AG08395 (cell line): Measurements from ENCODE around the gene ZNF536.

Source experiments
- DNase-seq: peaks from one replicate; pipeline ENCODE4 v3.0.0; 2012; ENCODE audit warnings: mixed read lengths, low spot score

ZNF536 gene

GRCh38 chr19:30371960-30372824 is at the start of gene ZNF536:
ZNF536 (plus strand) TSS chr19:30372384; CDS start chr19:30443563, 71,179 bp downstream.
- DNase-seq = no peak

DNA sequence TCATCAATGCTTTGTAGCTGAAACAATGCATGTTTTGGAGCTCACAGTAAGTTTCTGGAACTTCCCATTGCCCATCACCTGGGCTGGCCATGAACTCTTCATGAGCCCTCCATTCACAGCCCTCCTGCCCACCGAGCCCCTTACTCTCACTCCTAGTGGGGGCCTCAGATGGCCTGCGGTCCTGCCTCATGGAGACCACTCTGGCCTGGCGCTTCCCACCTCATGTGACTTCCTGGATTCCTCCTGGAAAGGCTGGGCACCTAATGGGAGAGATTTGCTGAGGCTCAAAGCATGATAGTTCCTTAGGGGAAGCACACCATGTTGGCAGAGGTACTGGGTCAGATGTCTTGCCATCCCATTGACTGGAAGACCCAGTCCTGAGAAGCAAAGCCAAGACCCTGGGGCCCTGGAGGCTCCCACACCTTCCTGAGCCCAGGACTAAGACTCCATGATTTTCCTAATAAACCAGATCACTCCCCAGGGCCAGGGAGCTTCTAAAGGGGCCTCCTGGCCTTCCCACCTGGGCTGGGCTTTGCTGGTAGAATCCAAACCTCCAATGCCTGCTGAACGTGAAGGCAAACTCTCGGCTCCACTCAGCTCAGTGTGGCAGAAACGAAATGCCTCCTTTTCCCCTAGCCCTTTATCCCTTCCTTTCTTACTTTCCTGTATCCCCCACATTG is 49.4 kb upstream of the ZNF536 start:
- no peak for DNase-seq

GRCh38 chr19:30323904-30324303 is 48.3 kb upstream of the ZNF536 start:
- DNase-seq = no peak

DNA sequence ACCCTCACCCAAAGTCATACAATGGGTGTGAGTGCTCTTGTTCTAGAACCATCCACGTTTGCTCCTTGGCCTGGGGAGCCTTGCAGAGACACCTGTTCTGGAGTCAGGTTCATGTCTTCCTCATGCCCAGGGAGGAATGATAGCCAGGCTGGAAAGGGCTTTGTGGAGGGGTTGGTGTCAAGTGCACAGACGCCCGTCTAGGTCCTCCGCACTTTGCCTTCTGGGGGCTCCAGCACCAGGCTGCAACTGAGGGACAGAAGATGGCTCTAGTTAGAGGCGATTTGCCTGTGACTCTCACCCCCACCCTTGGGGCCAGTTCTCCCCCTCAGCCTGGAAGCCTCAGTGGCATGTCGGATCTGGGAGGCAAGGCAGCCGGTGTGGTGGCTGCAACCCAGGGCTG is 47.2 kb upstream of the ZNF536 start:
- no peak for DNase-seq

DNA sequence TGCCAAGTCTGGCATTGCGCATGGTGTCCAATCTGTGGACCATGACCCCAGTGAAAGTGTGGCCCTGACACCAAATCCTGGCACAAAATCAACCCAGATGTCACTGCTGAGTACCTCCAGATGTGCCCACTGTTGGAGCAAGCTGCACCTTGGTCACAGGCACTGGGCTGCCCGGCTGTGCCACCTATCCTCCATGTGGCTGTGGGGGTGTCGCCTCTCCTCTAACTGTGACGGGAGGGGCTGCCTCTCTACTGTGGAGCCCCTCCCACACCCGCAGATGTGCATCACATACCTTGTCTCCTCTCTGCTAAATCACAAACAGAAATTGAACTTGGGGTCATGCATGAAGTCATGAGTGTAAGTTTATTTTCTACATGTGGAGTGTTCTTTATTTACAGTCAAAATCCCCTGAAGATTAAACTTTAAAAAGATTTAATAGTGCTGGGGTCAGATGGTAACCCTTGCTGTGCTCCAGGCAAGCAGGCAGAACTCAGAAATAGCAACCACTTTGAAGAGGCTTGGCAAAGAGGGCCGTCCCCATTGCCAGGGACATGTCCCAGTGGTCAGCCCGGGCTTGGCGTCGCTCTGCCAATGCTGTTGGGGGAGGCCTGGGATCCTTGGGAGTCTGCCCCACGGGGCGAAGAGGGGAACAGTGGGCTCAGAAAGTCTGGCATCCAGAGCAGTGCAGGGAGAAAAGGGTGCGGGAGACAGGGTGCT is 46.4 kb upstream of the ZNF536 start:
- no peak for DNase-seq

- DNase-seq = no peak
Observed at GRCh38 chr19:30326393-30326710, 45.8 kb upstream of the ZNF536 start.

GRCh38 chr19:30327331-30327730 is 44.9 kb upstream of the ZNF536 start:
- DNase-seq = no peak

DNA sequence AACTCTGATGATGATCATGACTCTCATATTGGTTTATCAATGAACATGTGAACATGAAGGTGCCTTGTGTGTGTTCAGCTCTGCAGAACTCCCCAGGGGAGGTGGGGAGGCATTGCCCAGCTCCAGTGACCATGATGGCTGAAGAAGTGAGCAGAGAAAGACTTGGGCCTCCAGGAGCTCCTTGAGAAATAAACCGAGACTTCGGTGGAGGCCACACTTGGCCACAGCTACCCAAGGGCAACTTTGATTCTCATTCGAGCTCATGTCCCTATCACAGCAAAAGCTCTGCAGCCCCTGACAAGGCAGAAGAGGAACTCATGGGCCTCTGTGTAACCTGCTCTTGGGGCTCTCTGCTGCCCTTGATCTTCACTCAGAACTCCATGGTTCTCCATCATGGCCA is 44.1 kb upstream of the ZNF536 start:
- no peak for DNase-seq

DNA sequence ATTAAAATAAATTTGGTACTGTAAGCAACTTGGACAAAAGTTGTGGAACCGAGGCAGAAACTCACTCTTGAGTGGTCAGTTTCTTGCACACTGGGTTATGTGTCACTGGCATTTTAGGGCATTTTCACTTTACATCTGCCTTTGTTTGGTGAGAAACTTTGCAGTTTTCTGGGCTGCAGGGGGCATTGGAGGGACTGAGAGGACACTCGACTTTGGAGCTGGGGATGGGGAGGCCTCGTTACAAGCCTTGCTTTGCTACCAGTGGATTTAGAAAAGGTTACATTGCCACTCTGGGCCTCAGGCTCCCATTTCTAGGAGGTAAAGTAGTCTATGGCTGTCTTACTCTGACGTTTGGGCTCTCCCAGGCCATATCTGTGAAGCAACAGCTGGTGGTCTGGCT is 41.9 kb upstream of the ZNF536 start:
- DNase-seq = no peak

DNA sequence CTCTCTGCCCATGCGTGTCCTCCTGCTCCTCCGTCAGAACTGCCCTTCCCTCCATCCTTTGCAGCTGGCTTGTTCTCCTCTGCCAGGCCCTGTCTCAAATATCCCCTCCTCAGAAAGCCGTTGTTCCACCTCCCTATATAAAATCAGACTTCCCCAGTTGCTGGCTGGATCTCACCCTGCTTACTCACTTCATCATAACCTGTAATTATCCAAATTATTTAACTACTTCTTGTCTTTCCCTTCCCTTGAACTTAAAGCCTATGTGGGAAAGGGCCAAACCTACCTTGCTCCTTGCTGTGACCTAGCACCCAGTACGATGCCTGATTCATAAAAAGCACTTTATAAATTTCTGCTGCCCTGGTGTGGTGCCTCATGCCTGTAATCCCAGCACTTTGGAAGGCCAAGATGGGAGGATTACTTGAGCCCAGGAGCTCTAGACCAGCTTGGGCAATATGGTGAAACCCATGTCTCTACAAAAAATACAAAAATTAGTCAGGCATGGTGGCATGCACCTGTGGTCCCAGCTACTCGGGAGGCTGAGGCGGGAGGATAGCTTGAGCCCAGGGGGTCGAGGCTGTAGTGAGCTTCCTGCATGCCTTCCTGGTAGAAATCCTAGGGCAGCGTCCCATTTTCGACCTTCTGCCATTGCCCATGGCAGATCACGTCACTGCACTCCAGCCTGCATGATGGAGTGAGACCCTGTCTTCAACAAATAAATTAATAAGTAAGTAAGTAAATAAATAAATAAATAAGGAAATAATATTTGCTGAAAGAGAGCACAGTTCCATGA is 39.5 kb upstream of the ZNF536 start:
- no peak for DNase-seq

GRCh38 chr19:30333291-30334065 is 38.7 kb upstream of the ZNF536 start:
- no peak for DNase-seq

GRCh38 chr19:30334841-30335240 is 37.3 kb upstream of the ZNF536 start:
- DNase-seq = no peak

DNA sequence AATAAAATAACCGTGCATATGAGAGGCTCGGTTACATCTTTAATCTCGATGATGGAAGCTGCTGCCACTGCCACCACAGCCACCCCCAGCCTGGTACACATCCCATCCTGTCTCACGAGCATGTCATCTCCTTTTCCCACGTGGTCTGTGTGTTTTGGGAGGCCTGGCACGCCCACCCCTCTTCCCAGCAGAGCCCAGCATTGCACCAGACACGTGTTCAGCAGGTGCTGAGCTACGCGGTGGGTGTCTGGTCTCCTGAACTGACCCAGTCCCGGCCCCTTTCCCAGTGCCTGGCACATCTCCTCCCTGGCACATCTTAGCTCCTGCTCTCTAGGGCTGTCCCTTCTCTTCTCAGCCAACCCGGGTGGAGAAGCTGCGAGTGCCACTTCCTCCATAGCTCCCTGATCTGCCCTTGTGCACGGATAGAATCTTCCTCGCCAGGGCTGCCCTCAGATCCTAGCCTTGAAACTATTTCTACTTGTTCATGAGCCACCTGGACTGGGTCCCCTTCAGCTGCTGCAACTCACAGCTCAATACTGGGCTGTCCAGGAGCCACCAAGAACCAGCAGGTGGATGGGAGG is 36.8 kb upstream of the ZNF536 start:
- no peak for DNase-seq

DNA sequence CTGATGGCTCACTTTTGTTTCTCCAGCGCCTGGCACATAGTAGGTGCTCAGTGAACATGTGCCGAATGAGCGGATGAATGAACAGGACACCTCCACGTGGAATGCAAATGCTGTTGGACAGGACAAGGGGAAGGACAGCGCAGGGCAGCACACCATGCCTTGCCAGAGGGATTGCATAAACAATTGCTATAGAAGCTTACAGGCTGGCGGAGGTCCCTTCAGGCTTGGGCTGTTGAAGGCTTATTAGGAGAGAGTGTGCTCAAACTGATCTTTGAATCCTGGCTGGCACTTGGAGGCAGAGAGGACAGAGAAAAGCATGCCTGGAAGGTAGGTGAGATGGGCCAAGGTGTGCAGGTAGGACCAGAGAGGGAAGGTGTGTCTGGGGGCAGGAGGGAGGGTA is 35.9 kb upstream of the ZNF536 start:
- DNase-seq = no peak

- DNase-seq = no peak
Observed at GRCh38 chr19:30338041-30338456, 34.1 kb upstream of the ZNF536 start.

GRCh38 chr19:30338878-30339623 is 33.1 kb upstream of the ZNF536 start:
- DNase-seq = no peak

- DNase-seq = no peak
Observed at GRCh38 chr19:30339624-30340525, 32.3 kb upstream of the ZNF536 start.

- DNase-seq = peak; percentile 42
Observed at GRCh38 chr19:30340771-30341561, 31.2 kb upstream of the ZNF536 start.
